Smooth muscle cell (in vitro differentiated cells): ENCODE data around the gene CHL1. TPM values are rescaled to one million over a fixed set of nuclear protein-coding genes. Genes with fewer than 3 reads are reported as not detected.

Source experiments
- DNase-seq: peaks from one replicate; lab custom pipeline; 2025; ENCODE audit not compliant: unreplicated experiment; lab: John Stamatoyannopoulos, UW
- H2AFZ ChIP-seq: fragments of 200-600 bp; sonication (generic); 2 replicates; pipeline ENCODE4 v1.6.0; 2016; ENCODE audit warnings: antibody characterized with exemption, low read depth, mild to moderate bottlenecking
- H3F3A ChIP-seq: fragments of 200-600 bp; sonication (generic); 2 replicates; pipeline ENCODE4 v1.6.0; 2017; ENCODE audit warnings: antibody characterized with exemption, low read depth
- H3K27ac ChIP-seq: fragments of 200-600 bp; sonication (generic); 2 replicates; pipeline ENCODE4 v1.5.1; 2016; ENCODE audit warnings: low read depth, mild to moderate bottlenecking
- H3K27me3 ChIP-seq: fragments of 200-600 bp; sonication (generic); 2 replicates; pipeline ENCODE4 v1.6.1; 2016; ENCODE audit warnings: low read depth, mild to moderate bottlenecking
- H3K36me3 ChIP-seq: fragments of 200-600 bp; sonication (generic); 2 replicates; pipeline ENCODE4 v1.5.1; 2016; ENCODE audit warnings: low read depth
- H3K4me1 ChIP-seq: fragments of 200-600 bp; sonication (generic); 2 replicates; pipeline ENCODE4 v1.5.1; 2016; ENCODE audit warnings: low read depth
- H3K4me2 ChIP-seq: fragments of 200-600 bp; sonication (generic); 2 replicates; pipeline ENCODE4 v1.6.0; 2016; ENCODE audit warnings: mild to moderate bottlenecking
- H3K4me3 ChIP-seq: fragments of 200-600 bp; sonication (generic); 2 replicates; pipeline ENCODE4 v1.5.1; 2016; ENCODE audit warnings: mild to moderate bottlenecking
- H3K79me2 ChIP-seq: fragments of 200-600 bp; sonication (generic); 2 replicates; pipeline ENCODE4 v1.6.0; 2016; ENCODE audit warnings: low read depth, mild to moderate bottlenecking
- H3K9ac ChIP-seq: fragments of 200-600 bp; sonication (generic); 2 replicates; pipeline ENCODE4 v1.6.0; 2016; ENCODE audit warnings: low read depth
- H3K9me3 ChIP-seq: fragments of 200-600 bp; sonication (generic); replicated peaks from 2 replicates; pipeline ENCODE4 v1.5.1; 2016; ENCODE audit warnings: low read depth
- H4K20me1 ChIP-seq: fragments of 200-600 bp; sonication (generic); 2 replicates; pipeline ENCODE4 v1.6.0; 2016; ENCODE audit warnings: low read depth
- WGBS: methylation state at CpG from one replicate; pipeline ENCODE4 v1.1.7; 2016; ENCODE audit warnings: low lambda C conversion rate; 5-methylcytosine and 5-hydroxymethylcytosine counted together
- polyA plus RNA-seq: library from polyadenylated mRNA; unstranded; fragments of >200 nt; fragmentation: Nextera tagmentation; extraction: Ambion mirVana; gene quantifications from 2 replicates; pipeline ENCODE4 v1.2.1, GENCODE V29; 2016
- total RNA-seq: library from RNA; depleted of rRNA; stranded (reverse); fragments of >200 nt; gene quantifications from 2 replicates; pipeline ENCODE4 v1.2.3, GENCODE V29; 2014
- TF ChIP-seq, protein P1 (sequence below): fragments of 200-600 bp; sonication (generic); IDR thresholded peaks from 2 replicates; pipeline ENCODE4 v1.5.1; 2017; ENCODE audit warnings: borderline replicate concordance, mild to moderate bottlenecking, antibody characterized with exemption; ENCODE audit not compliant: insufficient read depth, poor library complexity, severe bottlenecking

Gene CHL1
- total and polyA plus RNA-seq, 2 experiments from 2014 or later, result not detected

DNA sequence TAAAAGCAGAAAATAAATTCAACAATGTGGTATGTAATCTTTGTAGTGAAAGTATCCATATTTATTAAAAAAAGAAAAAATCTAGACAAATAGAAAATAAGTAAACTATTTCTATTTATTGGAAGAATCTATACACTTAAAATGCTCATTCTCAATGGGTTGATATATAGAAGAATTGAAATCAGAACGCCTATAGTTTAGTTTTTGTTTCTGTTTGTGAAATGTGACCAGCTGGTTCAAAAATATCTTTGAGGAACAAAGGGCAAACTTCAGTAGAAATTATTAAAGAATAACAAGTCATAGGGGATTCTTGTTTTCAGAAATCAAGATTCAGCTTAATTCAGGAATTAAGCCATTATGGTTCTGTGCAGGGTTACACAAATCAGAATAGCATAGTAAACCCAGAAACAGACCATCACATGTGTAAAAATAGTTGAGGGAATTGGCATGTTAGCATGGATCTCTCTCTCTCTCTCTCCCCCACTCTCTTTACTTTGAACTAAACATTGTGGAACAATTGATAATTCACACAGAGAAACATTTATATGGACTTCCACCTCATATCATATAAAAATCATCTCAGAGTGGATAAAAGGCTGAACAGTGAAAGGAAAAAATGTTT is 134.0 kb downstream of the CHL1 start:
- H3K27me3 ChIP-seq, result peaks cover 6% of the 10 kb centered on the region
- H3K4me1 ChIP-seq, result no peaks in the 10 kb centered on the region
- H3K79me2 ChIP-seq, result no peaks in the 10 kb centered on the region
- no peaks in the 10 kb centered on the region for H3F3A ChIP-seq
- no peak overlapping the region for H3K9ac ChIP-seq
- no peaks in the 10 kb centered on the region for H3K9me3 ChIP-seq
- H3K4me2 ChIP-seq, result no peak overlapping the region
- TF ChIP-seq, protein P1, sequence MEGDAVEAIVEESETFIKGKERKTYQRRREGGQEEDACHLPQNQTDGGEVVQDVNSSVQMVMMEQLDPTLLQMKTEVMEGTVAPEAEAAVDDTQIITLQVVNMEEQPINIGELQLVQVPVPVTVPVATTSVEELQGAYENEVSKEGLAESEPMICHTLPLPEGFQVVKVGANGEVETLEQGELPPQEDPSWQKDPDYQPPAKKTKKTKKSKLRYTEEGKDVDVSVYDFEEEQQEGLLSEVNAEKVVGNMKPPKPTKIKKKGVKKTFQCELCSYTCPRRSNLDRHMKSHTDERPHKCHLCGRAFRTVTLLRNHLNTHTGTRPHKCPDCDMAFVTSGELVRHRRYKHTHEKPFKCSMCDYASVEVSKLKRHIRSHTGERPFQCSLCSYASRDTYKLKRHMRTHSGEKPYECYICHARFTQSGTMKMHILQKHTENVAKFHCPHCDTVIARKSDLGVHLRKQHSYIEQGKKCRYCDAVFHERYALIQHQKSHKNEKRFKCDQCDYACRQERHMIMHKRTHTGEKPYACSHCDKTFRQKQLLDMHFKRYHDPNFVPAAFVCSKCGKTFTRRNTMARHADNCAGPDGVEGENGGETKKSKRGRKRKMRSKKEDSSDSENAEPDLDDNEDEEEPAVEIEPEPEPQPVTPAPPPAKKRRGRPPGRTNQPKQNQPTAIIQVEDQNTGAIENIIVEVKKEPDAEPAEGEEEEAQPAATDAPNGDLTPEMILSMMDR, result no peak
- H4K20me1 ChIP-seq, result no peaks in the 10 kb centered on the region
- no peak overlapping the region for H3K4me3 ChIP-seq
- 58% methylated on average over 1 of the region's 1 CpG for WGBS
- DNase-seq, result no peak
- H2AFZ ChIP-seq, result no peak overlapping the region
- no peak overlapping the region for H3K27ac ChIP-seq
- H3K36me3 ChIP-seq, result no peaks in the 10 kb centered on the region

DNA sequence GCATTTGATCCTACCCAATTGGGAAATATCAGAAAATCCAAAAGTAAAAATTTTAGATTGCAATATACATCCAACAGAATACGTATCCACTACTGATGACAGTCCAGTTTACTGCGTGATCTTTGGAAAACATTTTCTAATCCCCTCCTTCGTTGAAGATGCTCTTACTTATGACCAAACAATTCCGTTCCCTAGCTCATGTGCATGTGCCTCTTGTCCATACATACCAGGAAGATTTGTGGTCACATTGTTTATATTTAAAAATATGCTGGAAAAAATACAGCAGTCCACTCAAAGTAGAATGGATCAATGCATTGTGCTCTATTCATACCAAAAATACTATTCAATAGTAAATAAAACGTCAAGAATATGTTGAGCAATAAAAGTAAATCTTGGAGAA is 135.3 kb downstream of the CHL1 start:
- no peak overlapping the region for H3K27ac ChIP-seq
- no peak for DNase-seq
- 62% methylated on average over 5 of the region's 5 CpGs for WGBS

DNA sequence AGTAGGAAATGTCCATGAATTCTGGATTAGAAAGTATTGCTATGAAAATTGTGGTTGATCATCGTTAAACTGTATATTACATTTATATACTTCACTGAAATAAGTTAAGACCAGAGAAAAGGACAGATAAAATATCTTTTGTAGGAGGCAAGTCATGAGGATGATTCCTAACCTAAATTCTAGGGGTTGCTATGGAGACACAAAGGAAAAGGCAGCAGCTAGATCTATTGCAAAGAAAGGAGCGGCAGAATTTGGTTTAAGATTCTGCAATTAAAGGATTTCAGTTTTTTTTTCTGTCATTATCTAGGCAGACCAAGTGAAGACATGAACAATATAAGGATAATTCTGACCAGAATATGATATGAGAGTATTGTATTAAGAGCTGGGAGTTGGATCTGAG is 136.1 kb downstream of the CHL1 start:
- no peak for DNase-seq
- Histone ChIP-seq H3K9ac (no peak overlapping the region), H3K79me2 (no peaks in the 10 kb centered on the region), H3K27me3 (peaks cover 6% of the 10 kb centered on the region), H3K36me3 (no peaks in the 10 kb centered on the region), H3K4me2 (no peak overlapping the region), H3K27ac (no peak overlapping the region), H3K4me1 (no peaks in the 10 kb centered on the region), H2AFZ (no peak overlapping the region), H4K20me1 (no peaks in the 10 kb centered on the region), H3K4me3 (no peak overlapping the region), H3K9me3 (no peaks in the 10 kb centered on the region), H3F3A (no peaks in the 10 kb centered on the region)
- TF ChIP-seq, protein P1, result no peak
- WGBS, result 47% methylated on average over 2 of the region's 2 CpGs

More for the DNA sequence above, 135.3 kb downstream of the CHL1 start:
- H3K4me3 ChIP-seq, result no peak overlapping the region
- peaks cover 6% of the 10 kb centered on the region for H3K27me3 ChIP-seq
- no peak overlapping the region for H2AFZ ChIP-seq
- TF ChIP-seq, protein P1, result no peak
- H3K4me1 ChIP-seq, result no peaks in the 10 kb centered on the region
- H3K9me3 ChIP-seq, result no peaks in the 10 kb centered on the region
- H4K20me1 ChIP-seq, result no peaks in the 10 kb centered on the region
- no peaks in the 10 kb centered on the region for H3K79me2 ChIP-seq
- no peak overlapping the region for H3K4me2 ChIP-seq
- no peaks in the 10 kb centered on the region for H3F3A ChIP-seq
- no peak overlapping the region for H3K9ac ChIP-seq
- H3K36me3 ChIP-seq, result no peaks in the 10 kb centered on the region

DNA sequence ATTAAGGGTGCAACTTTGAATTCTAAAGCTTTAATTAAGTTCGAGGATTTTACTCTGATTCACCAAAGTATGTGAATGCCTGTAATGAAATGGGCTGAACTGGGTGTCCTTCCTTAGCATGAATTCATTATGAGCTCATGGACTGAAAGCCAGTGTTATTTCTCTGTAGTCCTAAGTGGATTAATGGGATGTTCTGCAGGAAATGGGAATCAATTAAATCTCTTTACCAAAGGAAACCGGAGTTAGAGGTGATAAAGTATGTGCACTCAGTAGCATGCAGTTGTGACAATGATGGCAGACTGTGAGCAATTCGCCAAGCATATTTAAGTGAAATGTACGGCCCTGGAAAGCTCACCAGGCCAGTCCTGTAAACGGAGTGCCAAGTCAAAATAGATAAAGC is 138.7 kb downstream of the CHL1 start:
- no peaks in the 10 kb centered on the region for H3K9me3 ChIP-seq
- H3K27me3 ChIP-seq, result peaks cover 4% of the 10 kb centered on the region
- no peak overlapping the region for H2AFZ ChIP-seq
- no peak overlapping the region for H3K9ac ChIP-seq
- no peaks in the 10 kb centered on the region for H4K20me1 ChIP-seq
- TF ChIP-seq, protein P1, result no peak
- H3K27ac ChIP-seq, result no peak overlapping the region
- 62% methylated on average over 5 of the region's 5 CpGs for WGBS
- no peaks in the 10 kb centered on the region for H3K79me2 ChIP-seq
- no peaks in the 10 kb centered on the region for H3K36me3 ChIP-seq
- no peak for DNase-seq
- no peak overlapping the region for H3K4me3 ChIP-seq
- H3K4me2 ChIP-seq, result no peak overlapping the region
- H3F3A ChIP-seq, result no peaks in the 10 kb centered on the region
- H3K4me1 ChIP-seq, result no peaks in the 10 kb centered on the region
